HCT116 (cell line): ENCODE data around the gene KRTAP4-4. TPM values are rescaled to one million over a fixed set of nuclear protein-coding genes. Genes with fewer than 3 reads are reported as not detected.

Experiments
- ATAC-seq: fragments of 200-7000 bp; cut with Tn5 transposase; 2 replicates; pipeline ENCODE4 v1.9.1; 2020; ENCODE audit warnings: mild to moderate bottlenecking, moderate library complexity
- BruUV-seq: library from RNA; stranded (reverse); fragments of 400-500 nt; replicated peaks from 2 replicates; lab custom pipeline; 2021; lab: Mats Ljungman, UMichigan
- CTCF ChIA-PET: fragments of 300-600 bp; sonication (Branson Sonifier 250); formaldehyde crosslinking; loops from one replicate; lab custom pipeline; 2021; ENCODE audit warnings: antibody characterized with exemption; lab: Charles Lee
- POLR2A ChIA-PET: fragments of 300-600, 350-600 bp; sonication (Branson Sonifier 250); formaldehyde crosslinking; loops from one replicate; lab custom pipeline; 2021; ENCODE audit warnings: antibody characterized with exemption; lab: Charles Lee
- RAD21 ChIA-PET, 2 experiments: fragments of 300-600 bp; sonication (Branson Sonifier 250); formaldehyde crosslinking; loops; one replicate each; lab custom pipeline; 2023; ENCODE audit warnings: low total read pairs in 2 of 2; ENCODE audit not compliant: uncharacterized antibody in 2 of 2, unreplicated experiment in 2 of 2, low non-redundant PET in 1 of 2; lab: Charles Lee
- DNase-seq: peaks from one replicate; pipeline ENCODE4 v3.0.0-alpha.2; 2010; ENCODE audit warnings: low read depth, low spot score
- H2AFZ ChIP-seq: fragments of 200-600 bp; shearing (Covaris generic), sonication (generic); 2 replicates; pipeline ENCODE4 v1.6.1; 2017; ENCODE audit warnings: low read depth, mixed run types, mixed read lengths, antibody characterized with exemption, low read length; ENCODE audit not compliant: poor library complexity, severe bottlenecking
- H3K27ac ChIP-seq: 2 replicates; pipeline ENCODE4 v1.5.1; 2012; ENCODE audit warnings: low read depth, low read length
- H3K27me3 ChIP-seq: fragments of 200-600 bp; sonication (generic); 2 replicates; pipeline ENCODE4 v1.6.1; 2016; ENCODE audit warnings: mixed run types, low read length, mixed read lengths; ENCODE audit not compliant: insufficient read depth
- H3K36me3 ChIP-seq, 2 experiments: fragments of 200-500 bp in 1 of 2; fragments of 200-600 bp in 1 of 2; sonication (Bioruptor generic) in 1 of 2; sonication (generic) in 1 of 2; 2 replicates each; pipeline versions ENCODE4 v1.5.1 to v1.6.1; 2014 to 2016; ENCODE audit warnings: low read length in 2 of 2, inconsistent platforms in 1 of 2, mixed read lengths in 1 of 2, mixed run types in 1 of 2; ENCODE audit not compliant: insufficient read depth in 2 of 2, control insufficient read depth in 1 of 2
- H3K4me1 ChIP-seq, 2 experiments: fragments of 200-600 bp in 1 of 2; sonication (generic) in 1 of 2; 2 replicates each; pipeline versions ENCODE4 v1.5.1 to v1.6.1; 2012 to 2017; ENCODE audit warnings: low read length in 2 of 2, inconsistent platforms in 1 of 2, mild to moderate bottlenecking in 1 of 2, mixed read lengths in 1 of 2, mixed run types in 1 of 2, moderate library complexity in 1 of 2; ENCODE audit not compliant: insufficient read depth in 2 of 2, control insufficient read depth in 1 of 2
- H3K4me2 ChIP-seq: fragments of 200-600 bp; sonication (generic); 2 replicates; pipeline ENCODE4 v1.6.1; 2017; ENCODE audit warnings: mixed run types, low read length, mixed read lengths
- H3K4me3 ChIP-seq, 2 experiments: fragments of 200-600 bp in 1 of 2; sonication (generic) in 1 of 2; replicated peaks in 1 of 2; 2 replicates each; pipeline ENCODE4 v1.5.1; 2011 to 2016; ENCODE audit warnings: low read length in 2 of 2, control low read depth in 1 of 2, low read depth in 1 of 2, mild to moderate bottlenecking in 1 of 2, mixed read lengths in 1 of 2, mixed run types in 1 of 2
- H3K79me2 ChIP-seq: fragments of 200-600 bp; sonication (generic); 2 replicates; pipeline ENCODE4 v1.6.1; 2017; ENCODE audit warnings: mild to moderate bottlenecking, mixed run types, low read length, moderate library complexity, mixed read lengths; ENCODE audit not compliant: insufficient read depth
- H3K9ac ChIP-seq: fragments of 200-600 bp; sonication (generic); 2 replicates; pipeline ENCODE4 v1.6.1; 2016; ENCODE audit warnings: low read length, mixed read lengths
- H3K9me2 ChIP-seq: fragments of 200-600 bp; sonication (generic), shearing (Covaris generic); 2 replicates; pipeline ENCODE4 v1.6.1; 2017; ENCODE audit warnings: mixed run types, mild to moderate bottlenecking, moderate library complexity; ENCODE audit not compliant: insufficient read depth
- H3K9me3 ChIP-seq, 2 experiments: fragments of 200-500 bp in 1 of 2; fragments of 200-600 bp in 1 of 2; sonication (Bioruptor generic) in 1 of 2; sonication (generic) in 1 of 2; 2 replicates each; pipeline ENCODE4 v1.6.1; 2014 to 2017; ENCODE audit warnings: low read length in 2 of 2, mixed read lengths in 2 of 2, inconsistent platforms in 1 of 2, low read depth in 1 of 2, mild to moderate bottlenecking in 1 of 2, mixed run types in 1 of 2, moderate library complexity in 1 of 2; ENCODE audit not compliant: control insufficient read depth in 1 of 2, insufficient read depth in 1 of 2
- H4K20me1 ChIP-seq: fragments of 200-600 bp; sonication (generic), shearing (Covaris generic); 2 replicates; pipeline ENCODE4 v1.6.1; 2017; ENCODE audit warnings: mixed run types, mild to moderate bottlenecking, moderate library complexity; ENCODE audit not compliant: insufficient read depth
- CEBPB ChIP-seq: IDR thresholded peaks from 2 replicates; pipeline ENCODE4 v1.6.1; 2012; ENCODE audit warnings: low read depth
- ELF1 ChIP-seq: IDR thresholded peaks from 2 replicates; pipeline ENCODE4 v1.6.1; 2012; ENCODE audit warnings: low read depth, borderline replicate concordance
- FOSL1 ChIP-seq: IDR thresholded peaks from 2 replicates; pipeline ENCODE4 v1.6.1; 2012; ENCODE audit warnings: low read depth
- JUND ChIP-seq: IDR thresholded peaks from 2 replicates; pipeline ENCODE4 v1.6.1; 2012
- SIN3A ChIP-seq: IDR thresholded peaks from 2 replicates; pipeline ENCODE4 v1.6.1; 2012; ENCODE audit warnings: low read depth
- SRF ChIP-seq: IDR thresholded peaks from 2 replicates; pipeline ENCODE4 v1.6.1; 2012; ENCODE audit warnings: low read depth
- YY1 ChIP-seq: IDR thresholded peaks from 2 replicates; pipeline ENCODE4 v1.6.1; 2011; ENCODE audit warnings: low read length, low read depth, moderate library complexity, mild to moderate bottlenecking; ENCODE audit not compliant: insufficient replicate concordance; ENCODE audit errors: extremely low read depth
- ZNF274 ChIP-seq: fragments of 200-500 bp; sonication (Bioruptor generic); IDR thresholded peaks from 2 replicates; pipeline ENCODE4 v1.6.1; 2014; ENCODE audit warnings: mild to moderate bottlenecking, low read depth, low read length, inconsistent platforms
- intact Hi-C: fragments of 100-400 bp; cut with micrococcal nuclease; formaldehyde crosslinking; loops from 2 replicates; pipeline ENCODE4 v1.10.0; 2022
- total RNA-seq: library from RNA; stranded (reverse); gene quantifications from one replicate; pipeline ENCODE4 v1.2.1, GENCODE V29; 2021; ENCODE audit not compliant: unreplicated experiment
- TF ChIP-seq, protein P1 (sequence below): IDR thresholded peaks from 2 replicates; pipeline ENCODE4 v1.6.1; 2011; ENCODE audit warnings: mild to moderate bottlenecking, low read length, moderate library complexity; ENCODE audit not compliant: insufficient replicate concordance; ENCODE audit errors: extremely low read depth
- TF ChIP-seq, protein P2 (sequence below): IDR thresholded peaks from 2 replicates; pipeline ENCODE4 v1.6.1; 2012; ENCODE audit warnings: low read depth
- TF ChIP-seq, protein P3 (sequence below): IDR thresholded peaks from 2 replicates; pipeline ENCODE4 v1.6.1; 2012

Gene KRTAP4-4
- total RNA-seq, 1 experiment from 2014 or later, result not detected

DNA sequence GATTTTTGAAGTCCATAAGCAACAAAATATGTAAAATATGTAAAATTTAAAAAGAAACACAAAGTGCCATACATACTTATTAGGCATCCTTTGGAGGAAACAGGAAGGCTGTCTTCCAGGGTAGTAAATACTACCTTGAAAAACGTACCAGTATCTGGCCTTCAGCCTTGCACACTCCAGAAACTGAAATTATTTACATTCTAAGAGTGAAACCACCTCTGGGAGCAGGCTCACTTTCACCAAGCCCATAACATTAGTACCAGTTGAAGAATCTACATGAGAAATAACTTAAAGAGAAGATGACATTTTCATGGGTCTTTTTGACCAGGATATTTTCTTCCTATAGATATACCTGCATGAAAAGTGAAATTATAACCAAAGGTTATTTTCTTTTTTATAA is 35.5 kb upstream of the KRTAP4-4 start:
- Histone ChIP-seq H3K4me3 (no peak overlapping the region), H3K9me3 (no peaks in the 10 kb centered on the region), H3K79me2 (no peaks in the 10 kb centered on the region), H3K27ac (no peak overlapping the region), H3K9me2 (no peaks in the 10 kb centered on the region), H3K36me3 (no peaks in the 10 kb centered on the region), H3K27me3 (no peaks in the 10 kb centered on the region), H4K20me1 (no peaks in the 10 kb centered on the region), H3K9ac (no peak overlapping the region), H2AFZ (no peak overlapping the region), H3K4me2 (no peak overlapping the region), H3K4me1 (no peaks in the 10 kb centered on the region)
- RAD21 ChIA-PET, result no interaction called here
- intact Hi-C loops, result no loop called here
- no peak for TF ChIP-seq YY1
- TF ChIP-seq CEBPB, result no peak
- no peak for TF ChIP-seq FOSL1
- no peak for TF ChIP-seq SRF
- TF ChIP-seq, protein P1, sequence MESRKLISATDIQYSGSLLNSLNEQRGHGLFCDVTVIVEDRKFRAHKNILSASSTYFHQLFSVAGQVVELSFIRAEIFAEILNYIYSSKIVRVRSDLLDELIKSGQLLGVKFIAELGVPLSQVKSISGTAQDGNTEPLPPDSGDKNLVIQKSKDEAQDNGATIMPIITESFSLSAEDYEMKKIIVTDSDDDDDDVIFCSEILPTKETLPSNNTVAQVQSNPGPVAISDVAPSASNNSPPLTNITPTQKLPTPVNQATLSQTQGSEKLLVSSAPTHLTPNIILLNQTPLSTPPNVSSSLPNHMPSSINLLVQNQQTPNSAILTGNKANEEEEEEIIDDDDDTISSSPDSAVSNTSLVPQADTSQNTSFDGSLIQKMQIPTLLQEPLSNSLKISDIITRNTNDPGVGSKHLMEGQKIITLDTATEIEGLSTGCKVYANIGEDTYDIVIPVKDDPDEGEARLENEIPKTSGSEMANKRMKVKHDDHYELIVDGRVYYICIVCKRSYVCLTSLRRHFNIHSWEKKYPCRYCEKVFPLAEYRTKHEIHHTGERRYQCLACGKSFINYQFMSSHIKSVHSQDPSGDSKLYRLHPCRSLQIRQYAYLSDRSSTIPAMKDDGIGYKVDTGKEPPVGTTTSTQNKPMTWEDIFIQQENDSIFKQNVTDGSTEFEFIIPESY, result no peak
- no peak for TF ChIP-seq SIN3A
- TF ChIP-seq JUND, result no peak
- no peak for TF ChIP-seq ELF1
- TF ChIP-seq, protein P2, sequence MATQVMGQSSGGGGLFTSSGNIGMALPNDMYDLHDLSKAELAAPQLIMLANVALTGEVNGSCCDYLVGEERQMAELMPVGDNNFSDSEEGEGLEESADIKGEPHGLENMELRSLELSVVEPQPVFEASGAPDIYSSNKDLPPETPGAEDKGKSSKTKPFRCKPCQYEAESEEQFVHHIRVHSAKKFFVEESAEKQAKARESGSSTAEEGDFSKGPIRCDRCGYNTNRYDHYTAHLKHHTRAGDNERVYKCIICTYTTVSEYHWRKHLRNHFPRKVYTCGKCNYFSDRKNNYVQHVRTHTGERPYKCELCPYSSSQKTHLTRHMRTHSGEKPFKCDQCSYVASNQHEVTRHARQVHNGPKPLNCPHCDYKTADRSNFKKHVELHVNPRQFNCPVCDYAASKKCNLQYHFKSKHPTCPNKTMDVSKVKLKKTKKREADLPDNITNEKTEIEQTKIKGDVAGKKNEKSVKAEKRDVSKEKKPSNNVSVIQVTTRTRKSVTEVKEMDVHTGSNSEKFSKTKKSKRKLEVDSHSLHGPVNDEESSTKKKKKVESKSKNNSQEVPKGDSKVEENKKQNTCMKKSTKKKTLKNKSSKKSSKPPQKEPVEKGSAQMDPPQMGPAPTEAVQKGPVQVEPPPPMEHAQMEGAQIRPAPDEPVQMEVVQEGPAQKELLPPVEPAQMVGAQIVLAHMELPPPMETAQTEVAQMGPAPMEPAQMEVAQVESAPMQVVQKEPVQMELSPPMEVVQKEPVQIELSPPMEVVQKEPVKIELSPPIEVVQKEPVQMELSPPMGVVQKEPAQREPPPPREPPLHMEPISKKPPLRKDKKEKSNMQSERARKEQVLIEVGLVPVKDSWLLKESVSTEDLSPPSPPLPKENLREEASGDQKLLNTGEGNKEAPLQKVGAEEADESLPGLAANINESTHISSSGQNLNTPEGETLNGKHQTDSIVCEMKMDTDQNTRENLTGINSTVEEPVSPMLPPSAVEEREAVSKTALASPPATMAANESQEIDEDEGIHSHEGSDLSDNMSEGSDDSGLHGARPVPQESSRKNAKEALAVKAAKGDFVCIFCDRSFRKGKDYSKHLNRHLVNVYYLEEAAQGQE, result no peak
- TF ChIP-seq, protein P3, sequence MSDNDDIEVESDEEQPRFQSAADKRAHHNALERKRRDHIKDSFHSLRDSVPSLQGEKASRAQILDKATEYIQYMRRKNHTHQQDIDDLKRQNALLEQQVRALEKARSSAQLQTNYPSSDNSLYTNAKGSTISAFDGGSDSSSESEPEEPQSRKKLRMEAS, result no peak
- no peak for TF ChIP-seq ZNF274
- BruUV-seq, result no TSS peak
- no peak for ATAC-seq
- DNase-seq, result no peak
- POLR2A ChIA-PET, result no interaction called here
- CTCF ChIA-PET, result no interaction called here
